ENCODE measurements around the gene FOXP1.

DNA sequence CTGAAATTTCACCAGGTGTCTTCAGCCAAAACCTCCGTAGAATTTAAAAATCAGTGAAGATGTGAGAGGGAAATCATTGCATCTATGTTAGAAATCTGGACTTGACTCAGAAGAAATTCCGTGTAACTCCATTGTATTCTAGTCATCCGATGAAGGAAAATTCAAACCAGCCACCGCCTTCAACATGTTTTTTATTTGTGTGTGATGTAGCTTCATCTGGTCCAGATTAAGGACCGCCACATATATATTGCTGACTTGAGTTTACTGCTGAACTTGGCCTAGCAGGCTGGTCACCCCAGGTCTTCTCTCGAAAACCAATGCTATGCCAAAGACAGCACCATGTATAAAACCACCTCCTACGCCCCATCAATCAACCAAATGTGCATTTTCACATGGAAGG, 120.9 kb downstream of the FOXP1 start:
- TF ChIP-seq CTCF (IDR thresholded peaks at IDR 0.05), result no peak
- no peak for TF ChIP-seq POLR2A (IDR thresholded peaks at IDR 0.05)
